Hepatocyte (in vitro differentiated cells): ENCODE data around the gene FAM83F. TPM values are rescaled to one million over a fixed set of nuclear protein-coding genes. Genes with fewer than 3 reads are reported as not detected.

Source experiments
- DNase-seq: peaks from one replicate; pipeline ENCODE4 v3.0.0-alpha.2; 2016; ENCODE audit warnings: low spot score
- H2AFZ ChIP-seq: fragments of 200-600 bp; sonication (generic); 2 replicates; pipeline ENCODE4 v1.6.0; 2016; ENCODE audit warnings: antibody characterized with exemption, mild to moderate bottlenecking
- H3K27ac ChIP-seq: fragments of 200-600 bp; sonication (generic); 2 replicates; pipeline ENCODE4 v1.5.1; 2016; ENCODE audit warnings: mild to moderate bottlenecking
- H3K27me3 ChIP-seq: fragments of 200-600 bp; sonication (generic); 2 replicates; pipeline ENCODE4 v1.6.1; 2016
- H3K36me3 ChIP-seq: fragments of 200-600 bp; sonication (generic); replicated peaks from 2 replicates; pipeline ENCODE4 v1.5.1; 2016; ENCODE audit warnings: low read depth; ENCODE audit not compliant: insufficient read depth
- H3K4me1 ChIP-seq: fragments of 200-600 bp; sonication (generic); 2 replicates; pipeline ENCODE4 v1.5.1; 2016; ENCODE audit warnings: mild to moderate bottlenecking, moderate library complexity; ENCODE audit not compliant: insufficient read depth
- H3K4me2 ChIP-seq: fragments of 200-600 bp; sonication (generic); 2 replicates; pipeline ENCODE4 v1.6.0; 2016
- H3K4me3 ChIP-seq: fragments of 200-600 bp; sonication (generic); 2 replicates; pipeline ENCODE4 v1.5.1; 2016; ENCODE audit warnings: mild to moderate bottlenecking
- H3K79me2 ChIP-seq: fragments of 200-600 bp; sonication (generic); 2 replicates; pipeline ENCODE4 v1.6.0; 2017; ENCODE audit warnings: mild to moderate bottlenecking
- H3K9me2 ChIP-seq: fragments of 200-600 bp; sonication (generic); replicated peaks from 2 replicates; pipeline ENCODE4 v1.6.0; 2017; ENCODE audit warnings: mild to moderate bottlenecking; ENCODE audit not compliant: insufficient read depth
- H3K9me3 ChIP-seq: fragments of 200-600 bp; sonication (generic); 2 replicates; pipeline ENCODE4 v1.5.1; 2016; ENCODE audit warnings: low read depth, mild to moderate bottlenecking
- H4K20me1 ChIP-seq: fragments of 200-600 bp; sonication (generic); 2 replicates; pipeline ENCODE4 v1.6.0; 2016; ENCODE audit warnings: mild to moderate bottlenecking; ENCODE audit not compliant: insufficient read depth, poor library complexity, severe bottlenecking
- CTCF ChIP-seq: fragments of 200-600 bp; sonication (generic); IDR thresholded peaks from 2 replicates; pipeline ENCODE4 v1.5.1; 2016; ENCODE audit warnings: antibody characterized with exemption, mild to moderate bottlenecking; ENCODE audit not compliant: poor library complexity
- EZH2 ChIP-seq: fragments of 200-600 bp; sonication (generic); IDR thresholded peaks from 2 replicates; pipeline ENCODE4 v1.6.1; 2016; ENCODE audit warnings: antibody characterized with exemption, mild to moderate bottlenecking, borderline replicate concordance
- EZH2phosphoT487 ChIP-seq: fragments of 200-600 bp; sonication (generic); IDR thresholded peaks from one replicate; pipeline ENCODE4 v1.6.1; 2018; ENCODE audit warnings: antibody characterized with exemption, mild to moderate bottlenecking, low read depth, moderate library complexity; ENCODE audit not compliant: unreplicated experiment, severe bottlenecking
- WGBS: methylation state at CpG from one replicate; pipeline ENCODE4 v1.1.6; 2016; ENCODE audit warnings: low lambda C conversion rate; ENCODE audit errors: missing lambda C conversion rate; 5-methylcytosine and 5-hydroxymethylcytosine counted together
- polyA plus RNA-seq: library from polyadenylated mRNA; unstranded; fragments of >200 nt; fragmentation: Nextera tagmentation; extraction: Ambion mirVana; gene quantifications from 2 replicates; pipeline ENCODE4 v1.2.1, GENCODE V29; 2016
- total RNA-seq: library from RNA; depleted of rRNA; stranded (reverse); fragments of >200 nt; gene quantifications from 2 replicates; pipeline ENCODE4 v1.2.3, GENCODE V29; 2014

Gene FAM83F
- total and polyA plus RNA-seq, 2 experiments from 2014 or later = 10.8 to 12.8 TPM

GRCh38 chr22:39967996-39968972, 26.5 kb upstream of the FAM83F start:
- Histone ChIP-seq H4K20me1 (no peaks in the 10 kb centered on the region), H3K27me3 (peaks cover 3% of the 10 kb centered on the region), H3K9me3 (no peaks in the 10 kb centered on the region), H3K79me2 (no peaks in the 10 kb centered on the region), H3K4me1 (peaks cover 26% of the 10 kb centered on the region), H3K4me2 (no peak overlapping the region), H3K27ac (peak overlapping the region; percentile 88), H3K4me3 (no peak overlapping the region), H3K36me3 (no peaks in the 10 kb centered on the region), H2AFZ (no peak overlapping the region), H3K9me2 (no peaks in the 10 kb centered on the region)
- DNase-seq = no peak
- no peak for TF ChIP-seq EZH2
- TF ChIP-seq EZH2phosphoT487 = no peak
- TF ChIP-seq CTCF = no peak
- WGBS = 57% methylated on average over 20 of the region's 20 CpGs

- WGBS = 96% methylated on average over 10 of the region's 10 CpGs
- H3K27ac ChIP-seq = no peak overlapping the region
- H3K4me3 ChIP-seq = no peak overlapping the region
- H3K4me2 ChIP-seq = no peak overlapping the region
- no peaks in the 10 kb centered on the region for H3K36me3 ChIP-seq
- no peaks in the 10 kb centered on the region for H3K9me3 ChIP-seq
- no peaks in the 10 kb centered on the region for H3K79me2 ChIP-seq
- no peak for DNase-seq
- peaks cover 26% of the 10 kb centered on the region for H3K4me1 ChIP-seq
- TF ChIP-seq EZH2 (no peak), CTCF (no peak), EZH2phosphoT487 (no peak)
- no peaks in the 10 kb centered on the region for H4K20me1 ChIP-seq
- no peak overlapping the region for H2AFZ ChIP-seq
- H3K9me2 ChIP-seq = no peaks in the 10 kb centered on the region
- peaks cover 11% of the 10 kb centered on the region for H3K27me3 ChIP-seq
Measured at GRCh38 chr22:39970742-39971141, 24.0 kb upstream of the FAM83F start.

GRCh38 chr22:39972641-39973040, 22.1 kb upstream of the FAM83F start:
- H4K20me1 ChIP-seq = no peaks in the 10 kb centered on the region
- WGBS = 82% methylated on average over 5 of the region's 5 CpGs

More at GRCh38 chr22:39972641-39973040, 22.1 kb upstream of the FAM83F start:
- no peak overlapping the region for H3K4me2 ChIP-seq
- H3K9me2 ChIP-seq = no peaks in the 10 kb centered on the region
- no peak for DNase-seq
- no peaks in the 10 kb centered on the region for H3K36me3 ChIP-seq
- peaks cover 22% of the 10 kb centered on the region for H3K27me3 ChIP-seq
- H3K9me3 ChIP-seq = no peaks in the 10 kb centered on the region
- peaks cover 13% of the 10 kb centered on the region for H3K4me1 ChIP-seq
- no peaks in the 10 kb centered on the region for H3K79me2 ChIP-seq
- TF ChIP-seq EZH2phosphoT487 (no peak), CTCF (no peak), EZH2 (no peak)
- no peak overlapping the region for H3K27ac ChIP-seq
- H2AFZ ChIP-seq = no peak overlapping the region
- no peak overlapping the region for H3K4me3 ChIP-seq
